HepG2 (cell line): ENCODE measurements around the gene USP5. TPM values are rescaled to one million over a fixed set of nuclear protein-coding genes. Genes with fewer than 3 reads are reported as not detected.

Experiments used
- AGO2 ChIP-seq: fragments of 200-400 bp; formaldehyde crosslinking; optimal IDR thresholded peaks from 2 replicates; pipeline ENCODE3; 2017; ENCODE audit warnings: mild to moderate bottlenecking, low read depth, low read length, moderate library complexity
- ASH2L ChIP-seq: fragments of 300-600, 200-600 bp; sonication (generic); IDR thresholded peaks from 2 replicates; pipeline ENCODE4 v1.7.0; 2017; ENCODE audit warnings: low read depth, mild to moderate bottlenecking, moderate library complexity, mixed read lengths, low read length; ENCODE audit not compliant: insufficient read length
- BCL3 ChIP-seq: sonication (generic); formaldehyde crosslinking; IDR thresholded peaks from 2 replicates; pipeline ENCODE4 v1.5.1; 2020; ENCODE audit warnings: mild to moderate bottlenecking, missing genetic modification reagents, moderate library complexity
- DNMT1 ChIP-seq: sonication (generic); formaldehyde crosslinking; IDR thresholded peaks from 2 replicates; pipeline ENCODE4 v1.5.1; 2020; ENCODE audit warnings: mild to moderate bottlenecking, missing genetic modification reagents
- GMEB1 ChIP-seq: sonication (generic); formaldehyde crosslinking; IDR thresholded peaks from 2 replicates; pipeline ENCODE4 v1.5.1; 2020; ENCODE audit warnings: missing genetic modification reagents, mild to moderate bottlenecking, borderline replicate concordance
- HES4 ChIP-seq: sonication (generic); formaldehyde crosslinking; IDR thresholded peaks from 2 replicates; pipeline ENCODE4 v1.9.0; 2021; ENCODE audit warnings: mild to moderate bottlenecking, missing genetic modification reagents, borderline replicate concordance
- KMT2B ChIP-seq: IDR thresholded peaks from 2 replicates; pipeline ENCODE4 v1.6.1; 2016; ENCODE audit warnings: missing genetic modification reagents, missing compliant biosample characterization
- NFE2 ChIP-seq: sonication (generic); formaldehyde crosslinking; IDR thresholded peaks from 2 replicates; pipeline ENCODE4 v1.4.0; 2020; ENCODE audit warnings: missing genetic modification reagents
- NFKB2 ChIP-seq: sonication (generic); formaldehyde crosslinking; IDR thresholded peaks from 2 replicates; pipeline ENCODE4 v1.4.0; 2020; ENCODE audit warnings: missing genetic modification reagents, borderline replicate concordance
- POGZ ChIP-seq: sonication (generic); formaldehyde crosslinking; IDR thresholded peaks from 2 replicates; pipeline ENCODE4 v1.4.0; 2020; ENCODE audit warnings: mild to moderate bottlenecking, missing genetic modification reagents
- SNAPC5 ChIP-seq: sonication (generic); formaldehyde crosslinking; IDR thresholded peaks from 2 replicates; pipeline ENCODE4 v1.8.1; 2023; ENCODE audit warnings: mild to moderate bottlenecking, missing genetic modification reagents, borderline replicate concordance
- STAG1 ChIP-seq: sonication (generic); formaldehyde crosslinking; IDR thresholded peaks from 2 replicates; pipeline ENCODE4 v1.4.0; 2020; ENCODE audit warnings: missing genetic modification reagents
- TFDP2 ChIP-seq: sonication (generic); formaldehyde crosslinking; IDR thresholded peaks from 2 replicates; pipeline ENCODE4 v1.4.0; 2020; ENCODE audit warnings: missing genetic modification reagents
- TGIF2 ChIP-seq: IDR thresholded peaks from 2 replicates; pipeline ENCODE4 v1.6.1; 2016; ENCODE audit warnings: control low read depth, missing compliant biosample characterization
- THRA ChIP-seq: sonication (generic); formaldehyde crosslinking; IDR thresholded peaks from 2 replicates; pipeline ENCODE4 v1.4.0; 2020; ENCODE audit warnings: missing genetic modification reagents, borderline replicate concordance
- ZFP36 ChIP-seq: fragments of 150-350 bp; IDR thresholded peaks from 2 replicates; pipeline ENCODE4 v1.6.1; 2018; ENCODE audit warnings: borderline replicate concordance, low read length, low read depth; ENCODE audit not compliant: partially characterized antibody
- ZMAT3 ChIP-seq: sonication (generic); formaldehyde crosslinking; conservative IDR thresholded peaks from 2 replicates; pipeline ENCODE4 v1.7.0; 2021; ENCODE audit warnings: missing genetic modification reagents
- ZNF124 ChIP-seq: sonication (generic); formaldehyde crosslinking; IDR thresholded peaks from 2 replicates; pipeline ENCODE4 v1.4.0; 2020; ENCODE audit warnings: missing genetic modification reagents
- ZNF17 ChIP-seq: sonication (generic); formaldehyde crosslinking; IDR thresholded peaks from 2 replicates; pipeline ENCODE4 v1.5.0; 2020; ENCODE audit warnings: mild to moderate bottlenecking, missing genetic modification reagents
- ZNF547 ChIP-seq: sonication (generic); formaldehyde crosslinking; IDR thresholded peaks from 2 replicates; pipeline ENCODE4 v1.5.1; 2020; ENCODE audit warnings: mild to moderate bottlenecking, missing genetic modification reagents
- ZNF704 ChIP-seq: sonication (generic); formaldehyde crosslinking; IDR thresholded peaks from 2 replicates; pipeline ENCODE4 v1.8.1; 2023; ENCODE audit warnings: mild to moderate bottlenecking, inconsistent platforms, moderate library complexity, missing genetic modification reagents, borderline replicate concordance
- ZSCAN31 ChIP-seq: sonication (generic); formaldehyde crosslinking; IDR thresholded peaks from 2 replicates; pipeline ENCODE4 v1.5.0; 2020; ENCODE audit warnings: low read depth, mild to moderate bottlenecking, missing genetic modification reagents
- ZSCAN9 ChIP-seq: IDR thresholded peaks from 2 replicates; pipeline ENCODE4 v1.6.1; 2016; ENCODE audit warnings: borderline replicate concordance
- polyA plus RNA-seq, 8 experiments: library from polyadenylated mRNA; depleted of rRNA in 3 of 8; stranded (reverse) in 7 of 8; unstranded in 1 of 8; fragments of >200 nt; fragmentation: Illumina TruSeq in 4 of 8; extraction: Trizol in 4 of 8; gene quantifications; 2 replicates each; pipeline versions ENCODE4 v1.2.1 to v1.2.3, GENCODE V29; 2011 to 2016; ENCODE audit warnings: low read depth in 4 of 8, missing spikeins in 1 of 8, mixed read lengths in 1 of 8; ENCODE audit not compliant: insufficient read depth in 1 of 8
- total RNA-seq, 5 experiments: library from RNA; depleted of rRNA; stranded (reverse); fragments of >200 nt; fragmentation: Illumina TruSeq; extraction: Trizol; gene quantifications; 2 replicates each; pipeline ENCODE4 v1.2.3, GENCODE V29; 2016; ENCODE audit warnings: low read depth in 1 of 5

USP5 gene
- total and polyA plus RNA-seq, 2 of the 13 experiments (the other 11 are each of a cell fraction or from before 2014, with no cell fraction given), result 39.6 to 56.0 TPM

- peak; percentile 20; the same call in 1 of the 2 replicates for TF ChIP-seq GMEB1 (CRISPR knock-in tag)
- TF ChIP-seq NFE2 (CRISPR knock-in tag), result no peak
- no peak for TF ChIP-seq ZNF124 (CRISPR knock-in tag)
- peak; percentile 42; the same call in 1 of the 2 replicates for TF ChIP-seq NFKB2 (CRISPR knock-in tag)
- peak; percentile 47; the same call in 1 of the 2 replicates for TF ChIP-seq TFDP2 (CRISPR knock-in tag)
- no peak for TF ChIP-seq THRA (CRISPR knock-in tag)
- peak; percentile 62 for TF ChIP-seq ASH2L
- TF ChIP-seq KMT2B (CRISPR knock-in tag), result no peak
- TF ChIP-seq ZNF17 (CRISPR knock-in tag), result no peak
- TF ChIP-seq SNAPC5, result no peak
- peak; percentile 46 for TF ChIP-seq ZSCAN31
- no peak for TF ChIP-seq TGIF2 (CRISPR knock-in tag)
- TF ChIP-seq DNMT1 (CRISPR knock-in tag), result no peak
- TF ChIP-seq ZNF547 (CRISPR knock-in tag), result no peak; the same call in 1 of the 2 replicates
- TF ChIP-seq ZFP36, result no peak
- TF ChIP-seq HES4 (CRISPR knock-in tag), result peak; percentile 16; the same call in 1 of the 2 replicates
- peak; percentile 37; the same call in 1 of the 2 replicates for TF ChIP-seq BCL3 (CRISPR knock-in tag)
- TF ChIP-seq ZMAT3 (CRISPR knock-in tag), result peak; percentile 49; the same call in 1 of the 2 replicates
- TF ChIP-seq ZSCAN9 (CRISPR knock-in tag), result 0 out of 2 replicates have a peak, but pooled peaks have one; percentile 38
- 0 out of 2 replicates have a peak, but pooled peaks have one; percentile 17 for TF ChIP-seq ZNF704 (CRISPR knock-in tag)
- no peak for TF ChIP-seq POGZ (CRISPR knock-in tag)
- peak; percentile 58 for TF ChIP-seq AGO2
- no peak for TF ChIP-seq STAG1 (CRISPR knock-in tag)
Measured at GRCh38 chr12:6914246-6914946, 62.4 kb downstream of the USP5 start, which contains the start of gene ENO2 (continued).
